ENCODE measurements around the gene HIP1R.

Gene HIP1R

GRCh38 chr12:122854554-122854953 lies 19.3 kb downstream of the HIP1R start:
- Histone ChIP-seq H3K27ac (no peak overlapping the region), H3K4me1 (no peaks in the 10 kb centered on the region), H3K36me3 (ENCODE audit: control insufficient read depth, insufficient read depth, low read length) (no peaks in the 10 kb centered on the region), H2AFZ (no peak overlapping the region), H3K4me2 (ENCODE audit: low read length) (no peak overlapping the region), H3K4me3 (ENCODE audit: low read depth, low read length) (no peak overlapping the region), H3K27me3 (ENCODE audit: control insufficient read depth, insufficient read depth, low read length) (no peaks in the 10 kb centered on the region), H3K79me2 (no peaks in the 10 kb centered on the region), H3K9me3 (ENCODE audit: control insufficient read depth, low read length) (no peaks in the 10 kb centered on the region), H3K9ac (no peak overlapping the region)
- TF ChIP-seq CTCF (IDR thresholded peaks at IDR 0.05): no peak

GRCh38 chr12:122855071-122855829 lies 20.0 kb downstream of the HIP1R start:
- H3K27me3 ChIP-seq (ENCODE audit: control insufficient read depth, insufficient read depth, low read length): no peaks in the 10 kb centered on the region
- no peaks in the 10 kb centered on the region for H3K36me3 ChIP-seq (ENCODE audit: control insufficient read depth, insufficient read depth, low read length)
- no peak overlapping the region for H3K4me2 ChIP-seq (ENCODE audit: low read length)
- H3K9ac ChIP-seq: no peak overlapping the region
- no peaks in the 10 kb centered on the region for H3K79me2 ChIP-seq
- H3K27ac ChIP-seq: no peak overlapping the region
- H3K4me3 ChIP-seq (ENCODE audit: low read depth, low read length): no peak overlapping the region
- H3K9me3 ChIP-seq (ENCODE audit: control insufficient read depth, low read length): no peaks in the 10 kb centered on the region
- no peak for TF ChIP-seq CTCF (IDR thresholded peaks at IDR 0.05)
- H3K4me1 ChIP-seq: peaks cover 3% of the 10 kb centered on the region
- no peak overlapping the region for H2AFZ ChIP-seq

GRCh38 chr12:122855928-122856831 lies 20.9 kb downstream of the HIP1R start:
- Histone ChIP-seq H3K27ac (no peak overlapping the region), H3K9me3 (ENCODE audit: control insufficient read depth, low read length) (no peaks in the 10 kb centered on the region), H3K4me3 (ENCODE audit: low read depth, low read length) (no peak overlapping the region), H3K36me3 (ENCODE audit: control insufficient read depth, insufficient read depth, low read length) (no peaks in the 10 kb centered on the region), H3K4me1 (peaks cover 3% of the 10 kb centered on the region), H2AFZ (no peak overlapping the region), H3K79me2 (no peaks in the 10 kb centered on the region), H3K9ac (no peak overlapping the region), H3K4me2 (ENCODE audit: low read length) (no peak overlapping the region), H3K27me3 (ENCODE audit: control insufficient read depth, insufficient read depth, low read length) (no peaks in the 10 kb centered on the region)
- no peak for TF ChIP-seq CTCF (IDR thresholded peaks at IDR 0.05)

DNA sequence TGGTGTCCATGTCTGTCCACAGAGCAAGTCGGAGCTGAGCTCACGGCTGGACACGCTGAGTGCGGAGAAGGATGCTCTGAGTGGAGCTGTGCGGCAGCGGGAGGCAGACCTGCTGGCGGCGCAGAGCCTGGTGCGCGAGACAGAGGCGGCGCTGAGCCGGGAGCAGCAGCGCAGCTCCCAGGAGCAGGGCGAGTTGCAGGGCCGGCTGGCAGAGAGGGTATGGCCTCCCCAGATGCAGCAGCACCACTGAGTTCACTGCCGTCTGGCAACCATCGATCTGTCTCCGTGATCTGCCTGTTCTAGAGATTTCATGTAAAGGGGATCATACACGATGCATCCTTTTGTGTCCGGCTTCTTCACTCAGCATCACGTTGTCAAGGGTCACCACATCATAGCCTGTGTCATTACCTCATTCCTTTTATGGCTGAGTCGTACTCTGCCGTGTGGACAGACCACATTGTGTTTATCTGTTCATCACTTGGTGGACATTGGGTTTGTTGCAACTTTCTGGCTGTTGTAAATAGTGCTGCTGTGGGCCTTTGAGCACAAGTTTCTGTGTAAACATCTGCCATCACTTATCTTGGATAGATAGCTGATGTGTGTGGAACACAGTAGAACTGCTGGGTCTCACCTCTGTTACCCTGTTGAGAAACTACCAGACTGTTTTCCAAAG lies 21.9 kb downstream of the HIP1R start:
- Histone ChIP-seq H3K9me3 (ENCODE audit: control insufficient read depth, low read length) (no peaks in the 10 kb centered on the region), H3K27me3 (ENCODE audit: control insufficient read depth, insufficient read depth, low read length) (no peaks in the 10 kb centered on the region), H3K9ac (no peak overlapping the region), H3K36me3 (ENCODE audit: control insufficient read depth, insufficient read depth, low read length) (no peaks in the 10 kb centered on the region), H3K27ac (no peak overlapping the region), H2AFZ (no peak overlapping the region), H3K4me1 (peaks cover 3% of the 10 kb centered on the region), H3K4me3 (ENCODE audit: low read depth, low read length) (no peak overlapping the region), H3K79me2 (no peaks in the 10 kb centered on the region), H3K4me2 (ENCODE audit: low read length) (no peak overlapping the region)
- no peak for TF ChIP-seq CTCF (IDR thresholded peaks at IDR 0.05)

Data from parathyroid adenoma (tissue), 2 donors.